Inflammatory macrophage treated with lipopolysaccharide for 1 hour (primary cell): ENCODE measurements around the gene IPPK.
A peak's percentile ranks its signal among the peaks of the same experiment; 100 is the strongest.
"Not testable (repeated sequence)": the region's sequence is repeated elsewhere in the genome, so short reads cannot be mapped to it uniquely, and the experiment has no call there.

Experiments used
- DNase-seq, 2 donors: peaks; one replicate each; pipeline ENCODE4 v3.0.0-alpha.2; 2020 to 2022

IPPK gene

GRCh38 chr9:92612816-92613215, 57.1 kb downstream of the IPPK start:
- DNase-seq, result no peak

GRCh38 chr9:92612292-92612691, 57.6 kb downstream of the IPPK start:
- DNase-seq, result no peak

GRCh38 chr9:92611621-92612285, 58.2 kb downstream of the IPPK start:
- no peak for DNase-seq

- DNase-seq, result no peak
These were observed 59.2 kb downstream of the IPPK start for GRCh38 chr9:92610470-92611420.

GRCh38 chr9:92608909-92609445, 61.0 kb downstream of the IPPK start:
- DNase-seq, result no peak

GRCh38 chr9:92608241-92608908, 61.6 kb downstream of the IPPK start:
- DNase-seq, result no peak

- no peak for DNase-seq
These were observed 62.2 kb downstream of the IPPK start for GRCh38 chr9:92607773-92608172.

GRCh38 chr9:92607088-92607487, 62.8 kb downstream of the IPPK start:
- DNase-seq, result no peak

GRCh38 chr9:92605224-92605623, 64.7 kb downstream of the IPPK start:
- no peak for DNase-seq

GRCh38 chr9:92603990-92604389, 65.9 kb downstream of the IPPK start:
- DNase-seq, result no peak

- no peak for DNase-seq
These were observed 66.8 kb downstream of the IPPK start for GRCh38 chr9:92603100-92603499.

- DNase-seq, result no peak
These were observed 67.5 kb downstream of the IPPK start for GRCh38 chr9:92602413-92602812.

- no peak for DNase-seq
These were observed 68.5 kb downstream of the IPPK start for GRCh38 chr9:92601451-92601850.

- DNase-seq, result no peak
These were observed 69.3 kb downstream of the IPPK start for GRCh38 chr9:92600462-92601261.

- DNase-seq, result no peak
These were observed 69.9 kb downstream of the IPPK start for GRCh38 chr9:92599938-92600461.

- DNase-seq, result no peak
These were observed 71.5 kb downstream of the IPPK start for GRCh38 chr9:92598382-92598781.

- no peak for DNase-seq
These were observed 74.0 kb downstream of the IPPK start for GRCh38 chr9:92595930-92596329.

GRCh38 chr9:92595075-92595474, 74.9 kb downstream of the IPPK start:
- not testable (repeated sequence) for DNase-seq

- no peak for DNase-seq
These were observed 76.7 kb downstream of the IPPK start for GRCh38 chr9:92592946-92593861.

GRCh38 chr9:92592537-92592936, 77.4 kb downstream of the IPPK start:
- no peak for DNase-seq

- peak; percentile 22 to 33 for DNase-seq
These were observed 79.6 kb downstream of the IPPK start for GRCh38 chr9:92590377-92590776.
